Loucy (cell line): ENCODE measurements around the gene GAST.

ENCODE experiments used
- EZH2phosphoT487 ChIP-seq: fragments of 200-600 bp; IDR thresholded peaks from 2 replicates; pipeline ENCODE4 v1.6.1; 2018; ENCODE audit warnings: antibody characterized with exemption, mild to moderate bottlenecking, moderate library complexity, borderline replicate concordance
- TF ChIP-seq, protein P1 (sequence below): fragments of 200-600 bp; sonication (generic); conservative IDR thresholded peaks from 2 replicates; pipeline ENCODE4 v1.5.1; 2014; ENCODE audit warnings: mild to moderate bottlenecking, antibody characterized with exemption, low read length

DNA sequence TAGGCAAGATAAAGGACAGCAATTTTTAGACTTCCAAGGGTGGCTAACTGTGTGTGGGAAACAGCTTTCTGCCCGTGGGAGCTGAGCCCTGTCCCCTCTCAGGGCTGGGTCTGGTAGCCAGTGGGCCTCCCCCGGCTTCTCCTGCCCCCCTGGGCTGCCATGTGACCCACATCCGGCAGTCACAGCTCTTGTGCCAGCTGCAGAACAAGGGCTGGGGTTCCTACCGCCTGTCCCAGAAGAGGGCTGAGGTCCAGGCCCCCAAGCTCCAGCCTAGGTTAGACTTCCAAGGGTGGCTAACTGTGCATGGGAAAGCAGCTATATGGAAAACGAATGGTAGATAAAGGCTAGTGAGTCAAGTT lies 6.1 kb downstream of the GAST start:
- TF ChIP-seq, protein P1, sequence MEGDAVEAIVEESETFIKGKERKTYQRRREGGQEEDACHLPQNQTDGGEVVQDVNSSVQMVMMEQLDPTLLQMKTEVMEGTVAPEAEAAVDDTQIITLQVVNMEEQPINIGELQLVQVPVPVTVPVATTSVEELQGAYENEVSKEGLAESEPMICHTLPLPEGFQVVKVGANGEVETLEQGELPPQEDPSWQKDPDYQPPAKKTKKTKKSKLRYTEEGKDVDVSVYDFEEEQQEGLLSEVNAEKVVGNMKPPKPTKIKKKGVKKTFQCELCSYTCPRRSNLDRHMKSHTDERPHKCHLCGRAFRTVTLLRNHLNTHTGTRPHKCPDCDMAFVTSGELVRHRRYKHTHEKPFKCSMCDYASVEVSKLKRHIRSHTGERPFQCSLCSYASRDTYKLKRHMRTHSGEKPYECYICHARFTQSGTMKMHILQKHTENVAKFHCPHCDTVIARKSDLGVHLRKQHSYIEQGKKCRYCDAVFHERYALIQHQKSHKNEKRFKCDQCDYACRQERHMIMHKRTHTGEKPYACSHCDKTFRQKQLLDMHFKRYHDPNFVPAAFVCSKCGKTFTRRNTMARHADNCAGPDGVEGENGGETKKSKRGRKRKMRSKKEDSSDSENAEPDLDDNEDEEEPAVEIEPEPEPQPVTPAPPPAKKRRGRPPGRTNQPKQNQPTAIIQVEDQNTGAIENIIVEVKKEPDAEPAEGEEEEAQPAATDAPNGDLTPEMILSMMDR, result no peak
- TF ChIP-seq EZH2phosphoT487, result no peak
